ENCODE data around the gene GPT2.

- TF ChIP-seq CTCF (IDR thresholded peaks at IDR 0.05): no peak
- no peak for TF ChIP-seq POLR2A (IDR thresholded peaks at IDR 0.05)
These were observed 30.5 kb downstream of the GPT2 start for GRCh38 chr16:46914556-46915201.
